Upper lobe of right lung (tissue), 1 donor: ENCODE results near the gene GSK3B. TPM values are rescaled to one million over a fixed set of nuclear protein-coding genes. Genes with fewer than 3 reads are reported as not detected.

Experiments used
- ATAC-seq: fragments of 200-7000 bp; cut with Tn5 transposase; one replicate; pipeline ENCODE4 v1.9.1; 2020; ENCODE audit warnings: mild to moderate bottlenecking, moderate library complexity
- DNase-seq: peaks from one replicate; pipeline ENCODE4 v3.0.0-alpha.2; 2020
- H3K27ac ChIP-seq: fragments of 200-600 bp; one replicate; pipeline ENCODE4 v1.8.0; 2022
- H3K27me3 ChIP-seq: fragments of 200-600 bp; one replicate; pipeline ENCODE4 v1.8.0; 2022; ENCODE audit warnings: mild to moderate bottlenecking
- H3K36me3 ChIP-seq: fragments of 200-600 bp; one replicate; pipeline ENCODE4 v1.8.0; 2022
- H3K4me1 ChIP-seq: fragments of 200-600 bp; one replicate; pipeline ENCODE4 v1.8.0; 2022
- H3K4me3 ChIP-seq: fragments of 200-600 bp; one replicate; pipeline ENCODE4 v1.8.0; 2022; ENCODE audit warnings: mild to moderate bottlenecking
- H3K9me3 ChIP-seq: fragments of 200-600 bp; one replicate; pipeline ENCODE4 v1.8.0; 2022
- intact Hi-C: fragments of 100-400 bp; cut with DNase I; formaldehyde crosslinking; loops from one replicate; pipeline ENCODE4 v1.11.0; 2022
- total RNA-seq: library from RNA; stranded (reverse); fragmentation: NEBNext Ultra II Directional; extraction: Animal tissue kit (Norgen Biotek cat#: 25700); gene quantifications from one replicate; pipeline ENCODE4 v1.2.1, GENCODE V29; 2021
- TF ChIP-seq, protein P1 (sequence below): fragments of 200-600 bp; IDR thresholded peaks from one replicate; pipeline ENCODE4 v1.8.0; 2022; ENCODE audit warnings: antibody characterized with exemption
- donor health status: DM: no; HTN: yes; CAD: no; lungs with severe emphysema.

Gene GSK3B
- total RNA-seq, 1 donor from 2014 or later = 55.2 TPM

GRCh38 chr3:120137548-120137947 lies 43.3 kb upstream of the GSK3B start:
- no peaks in the 10 kb centered on the region for H3K4me1 ChIP-seq
- H3K36me3 ChIP-seq = no peaks in the 10 kb centered on the region
- ATAC-seq = peak; percentile 17
- H3K4me3 ChIP-seq = no peak overlapping the region
- H3K9me3 ChIP-seq = no peaks in the 10 kb centered on the region
- intact Hi-C loops = no loop called here
- no peaks in the 10 kb centered on the region for H3K27me3 ChIP-seq
- TF ChIP-seq, protein P1, sequence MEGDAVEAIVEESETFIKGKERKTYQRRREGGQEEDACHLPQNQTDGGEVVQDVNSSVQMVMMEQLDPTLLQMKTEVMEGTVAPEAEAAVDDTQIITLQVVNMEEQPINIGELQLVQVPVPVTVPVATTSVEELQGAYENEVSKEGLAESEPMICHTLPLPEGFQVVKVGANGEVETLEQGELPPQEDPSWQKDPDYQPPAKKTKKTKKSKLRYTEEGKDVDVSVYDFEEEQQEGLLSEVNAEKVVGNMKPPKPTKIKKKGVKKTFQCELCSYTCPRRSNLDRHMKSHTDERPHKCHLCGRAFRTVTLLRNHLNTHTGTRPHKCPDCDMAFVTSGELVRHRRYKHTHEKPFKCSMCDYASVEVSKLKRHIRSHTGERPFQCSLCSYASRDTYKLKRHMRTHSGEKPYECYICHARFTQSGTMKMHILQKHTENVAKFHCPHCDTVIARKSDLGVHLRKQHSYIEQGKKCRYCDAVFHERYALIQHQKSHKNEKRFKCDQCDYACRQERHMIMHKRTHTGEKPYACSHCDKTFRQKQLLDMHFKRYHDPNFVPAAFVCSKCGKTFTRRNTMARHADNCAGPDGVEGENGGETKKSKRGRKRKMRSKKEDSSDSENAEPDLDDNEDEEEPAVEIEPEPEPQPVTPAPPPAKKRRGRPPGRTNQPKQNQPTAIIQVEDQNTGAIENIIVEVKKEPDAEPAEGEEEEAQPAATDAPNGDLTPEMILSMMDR = no peak
- no peak for DNase-seq
- H3K27ac ChIP-seq = no peak overlapping the region

GRCh38 chr3:120130656-120131055 lies 36.4 kb upstream of the GSK3B start:
- Histone ChIP-seq H3K4me3 (no peak overlapping the region), H3K36me3 (no peaks in the 10 kb centered on the region), H3K27me3 (no peaks in the 10 kb centered on the region), H3K9me3 (no peaks in the 10 kb centered on the region), H3K27ac (no peak overlapping the region), H3K4me1 (no peaks in the 10 kb centered on the region)
- TF ChIP-seq, protein P1 = no peak
- no peak for ATAC-seq
- DNase-seq = no peak
- intact Hi-C loops = no loop called here

DNA sequence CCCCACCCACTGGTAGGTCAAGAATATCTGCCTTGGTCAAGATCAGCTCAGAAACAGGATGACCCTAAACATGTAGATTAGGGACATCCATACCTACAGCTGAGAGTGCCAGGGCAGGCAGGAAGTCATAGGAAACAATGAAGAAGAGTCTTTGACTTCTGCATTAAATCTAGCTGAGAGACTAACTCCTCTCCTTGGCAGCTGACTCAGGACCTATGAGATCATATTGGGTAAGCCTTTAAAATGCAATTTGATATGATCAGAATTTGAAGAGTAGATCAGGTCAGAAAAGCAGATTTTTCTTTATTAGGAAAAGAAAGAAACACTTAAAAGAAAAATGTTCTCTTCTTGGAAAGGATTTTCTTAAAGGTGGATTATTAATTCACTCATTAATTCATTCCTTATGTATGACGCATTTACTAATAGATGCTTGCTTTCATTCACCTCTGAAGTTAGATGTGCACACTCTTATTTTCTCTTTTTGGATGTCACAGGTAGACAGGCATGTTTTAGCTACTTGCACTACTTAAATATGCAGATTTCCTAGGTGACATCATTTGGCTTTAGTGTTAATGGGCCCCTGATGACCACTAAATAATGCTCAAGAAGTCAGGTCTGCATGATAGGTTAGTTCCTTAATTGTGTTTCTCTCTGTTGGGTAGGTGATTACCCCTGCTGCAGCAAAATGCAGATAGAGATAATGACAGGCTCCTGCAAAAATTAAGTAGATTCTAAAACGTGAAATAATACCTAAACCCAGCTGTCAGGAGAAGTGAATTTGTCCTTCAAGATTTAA lies 35.7 kb upstream of the GSK3B start:
- ATAC-seq = no peak
- H3K36me3 ChIP-seq = no peaks in the 10 kb centered on the region
- H3K27me3 ChIP-seq = no peaks in the 10 kb centered on the region
- TF ChIP-seq, protein P1 = no peak
- intact Hi-C loops = no loop called here
- DNase-seq = no peak
- no peaks in the 10 kb centered on the region for H3K9me3 ChIP-seq
- H3K4me3 ChIP-seq = no peak overlapping the region
- no peak overlapping the region for H3K27ac ChIP-seq
- H3K4me1 ChIP-seq = no peaks in the 10 kb centered on the region

GRCh38 chr3:120129051-120129450 lies 34.8 kb upstream of the GSK3B start:
- Histone ChIP-seq H3K9me3 (no peaks in the 10 kb centered on the region), H3K4me1 (no peaks in the 10 kb centered on the region), H3K4me3 (no peak overlapping the region), H3K36me3 (no peaks in the 10 kb centered on the region), H3K27me3 (no peaks in the 10 kb centered on the region), H3K27ac (no peak overlapping the region)
- intact Hi-C loops = no loop called here
- no peak for DNase-seq
- no peak for ATAC-seq
- TF ChIP-seq, protein P1 = no peak

GRCh38 chr3:120125992-120126391 lies 31.7 kb upstream of the GSK3B start:
- DNase-seq = no peak
- Histone ChIP-seq H3K36me3 (no peaks in the 10 kb centered on the region), H3K4me3 (no peak overlapping the region), H3K27me3 (no peaks in the 10 kb centered on the region), H3K9me3 (no peaks in the 10 kb centered on the region), H3K27ac (no peak overlapping the region), H3K4me1 (no peaks in the 10 kb centered on the region)
- no peak for ATAC-seq
- TF ChIP-seq, protein P1 = no peak
- intact Hi-C loops = no loop called here
